GM12865 (cell line): ENCODE results near the gene DPH1.

ENCODE experiments used
- DNase-seq: peaks from one replicate; pipeline ENCODE4 v3.0.0; 2010; ENCODE audit warnings: low read depth
- H3K4me3 ChIP-seq: 2 replicates; pipeline ENCODE4 v1.5.1; 2011; ENCODE audit warnings: mild to moderate bottlenecking, low read depth, low read length, control low read depth
- CTCF ChIP-seq: IDR thresholded peaks from 2 replicates; pipeline ENCODE4 v1.5.1; 2011; ENCODE audit warnings: low read length, control low read depth, low read depth, inconsistent platforms; ENCODE audit not compliant: insufficient read depth; ENCODE audit errors: missing control alignments

DPH1 gene

DNA sequence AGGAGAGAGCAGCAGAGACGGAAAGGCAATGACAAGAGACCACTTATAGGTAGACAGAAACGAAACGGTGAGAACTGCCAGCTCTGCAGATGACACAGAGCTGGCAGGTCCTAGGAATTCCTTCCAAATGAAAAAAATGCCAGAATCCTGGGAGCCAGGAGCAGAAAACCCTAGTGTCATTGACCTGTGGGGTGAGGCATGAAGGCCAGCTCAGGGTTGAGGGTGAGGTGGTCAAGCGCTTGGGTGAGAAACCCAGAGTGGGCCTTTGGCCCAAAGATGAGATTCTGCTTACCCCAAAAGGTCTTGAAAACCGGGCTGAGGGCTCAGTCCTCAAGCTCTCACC lies 34.2 kb downstream of the DPH1 start:
- H3K4me3 ChIP-seq, result no peak overlapping the region
- TF ChIP-seq CTCF, result no peak
- DNase-seq, result no peak

- no peak for TF ChIP-seq CTCF
- no peak for DNase-seq
- no peak overlapping the region for H3K4me3 ChIP-seq
Measured at GRCh38 chr17:2064520-2064971, 34.6 kb downstream of the DPH1 start.

GRCh38 chr17:2064980-2065785 lies 35.2 kb downstream of the DPH1 start:
- peak; percentile 64 for TF ChIP-seq CTCF
- H3K4me3 ChIP-seq, result no peak overlapping the region
- peak; percentile 81 for DNase-seq

DNA sequence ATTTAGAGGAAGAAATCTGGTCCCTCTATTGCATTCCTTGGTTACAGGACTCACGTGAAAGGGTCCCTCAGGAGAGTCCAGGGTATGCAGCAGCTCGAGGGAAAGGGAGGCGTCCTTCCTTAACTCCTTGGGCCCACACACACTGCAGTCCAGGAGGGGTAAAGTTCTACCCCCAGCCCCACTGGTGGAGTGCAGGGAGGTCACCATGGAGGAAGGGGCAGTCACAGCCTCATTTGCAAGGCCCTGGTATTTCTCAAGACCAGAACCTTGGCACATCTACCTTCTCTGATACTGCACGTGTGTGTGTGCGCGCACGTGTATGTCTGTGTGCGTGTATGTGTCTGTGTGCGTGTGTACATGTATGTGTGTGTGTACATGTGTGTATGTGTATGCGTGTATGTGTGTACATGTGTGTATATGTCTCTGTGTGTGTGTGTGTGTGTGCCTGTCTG lies 36.0 kb downstream of the DPH1 start:
- DNase-seq, result no peak
- TF ChIP-seq CTCF, result no peak
- H3K4me3 ChIP-seq, result no peak overlapping the region

DNA sequence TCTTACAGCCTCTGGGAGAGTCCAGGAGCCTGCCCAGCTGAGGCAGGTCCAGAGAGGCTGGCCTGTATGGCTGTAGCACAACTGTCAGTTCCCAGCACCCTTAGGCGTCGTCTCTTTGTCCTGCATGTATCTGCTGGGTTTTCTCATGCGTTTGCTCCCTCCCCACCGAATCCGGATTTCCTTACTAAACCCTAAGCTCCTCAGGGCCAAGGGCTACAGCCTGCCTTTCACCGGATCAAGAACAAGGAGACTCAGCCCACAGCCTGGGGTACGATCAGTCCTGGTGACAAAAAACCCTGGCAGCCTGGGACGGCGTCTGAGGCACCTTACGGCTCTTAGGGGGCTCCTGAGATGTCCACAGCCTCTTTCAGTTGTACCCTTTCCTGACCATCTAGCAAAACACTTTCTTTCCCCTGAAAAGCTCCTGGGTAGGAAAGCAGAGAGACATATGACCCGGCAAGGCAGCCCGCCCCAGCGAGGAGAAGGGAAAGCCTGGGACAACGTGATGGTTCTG lies 37.2 kb downstream of the DPH1 start:
- no peak overlapping the region for H3K4me3 ChIP-seq
- DNase-seq, result no peak
- TF ChIP-seq CTCF, result no peak

DNA sequence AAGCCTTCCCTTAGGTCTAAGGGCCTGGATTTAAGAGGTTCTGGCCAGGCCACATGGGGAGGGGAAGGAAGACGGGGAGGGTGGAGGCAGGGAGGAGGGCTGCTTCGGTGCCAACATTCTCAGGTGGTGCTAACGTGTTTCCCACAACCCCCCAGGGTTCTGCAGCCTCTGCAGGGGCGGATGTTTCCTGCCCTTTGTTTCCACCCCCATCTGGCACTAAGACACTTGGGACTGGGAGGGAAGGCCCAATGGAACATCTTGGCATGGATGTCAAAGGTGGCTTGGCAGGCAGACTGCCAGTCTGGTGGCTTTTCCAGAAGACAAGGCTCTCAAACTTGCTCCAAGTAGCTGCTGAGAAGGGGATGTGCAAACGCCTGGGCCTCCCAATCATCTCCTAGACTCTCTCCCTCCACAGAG lies 37.7 kb downstream of the DPH1 start:
- DNase-seq, result no peak
- no peak for TF ChIP-seq CTCF
- H3K4me3 ChIP-seq, result no peak overlapping the region
